NB4 (cell line): Measurements from ENCODE around the gene PSMD11.
A peak's percentile ranks its signal among the peaks of the same experiment; 100 is the strongest.

Experiments used
- DNase-seq: peaks from one replicate; pipeline ENCODE4 v3.0.0; 2010; ENCODE audit warnings: low read depth
- H3K4me3 ChIP-seq: one replicate; pipeline ENCODE4 v1.5.1; 2011; ENCODE audit warnings: mild to moderate bottlenecking, low read depth, low read length, moderate library complexity
- CTCF ChIP-seq: IDR thresholded peaks from one replicate; pipeline ENCODE4 v1.5.1; 2012; ENCODE audit warnings: low read depth, low read length
- MAX ChIP-seq: IDR thresholded peaks from 2 replicates; pipeline ENCODE4 v1.6.1; 2011; ENCODE audit warnings: low read depth, low read length
- MYC ChIP-seq: IDR thresholded peaks from 2 replicates; pipeline ENCODE4 v1.6.1; 2011; ENCODE audit warnings: low read depth, low read length
- POLR2A ChIP-seq: IDR thresholded peaks from 2 replicates; pipeline ENCODE4 v1.6.1; 2011; ENCODE audit warnings: mild to moderate bottlenecking; ENCODE audit not compliant: insufficient read length; ENCODE audit errors: extremely low read depth

PSMD11 gene

GRCh38 chr17:32458371-32458770 lies 14.1 kb downstream of the PSMD11 start:
- TF ChIP-seq CTCF (no peak), POLR2A (no peak), MAX (no peak), MYC (no peak)
- no peak overlapping the region for H3K4me3 ChIP-seq
- DNase-seq, result no peak

GRCh38 chr17:32460054-32460453 lies 15.7 kb downstream of the PSMD11 start:
- H3K4me3 ChIP-seq, result no peak overlapping the region
- TF ChIP-seq MAX (no peak), POLR2A (no peak), CTCF (no peak), MYC (no peak)
- DNase-seq, result no peak

GRCh38 chr17:32461498-32461852 lies 17.2 kb downstream of the PSMD11 start:
- DNase-seq, result no peak
- H3K4me3 ChIP-seq, result no peak overlapping the region
- TF ChIP-seq MAX, result no peak
- no peak for TF ChIP-seq POLR2A
- TF ChIP-seq MYC, result no peak
- no peak for TF ChIP-seq CTCF

- DNase-seq, result peak; percentile 75
- peak; percentile 79 for TF ChIP-seq CTCF
- TF ChIP-seq MAX, result no peak
- TF ChIP-seq MYC, result no peak
- no peak for TF ChIP-seq POLR2A
- no peak overlapping the region for H3K4me3 ChIP-seq
These were observed 17.7 kb downstream of the PSMD11 start for GRCh38 chr17:32461853-32462617.

GRCh38 chr17:32463304-32463703 lies 19.0 kb downstream of the PSMD11 start:
- DNase-seq, result no peak
- no peak for TF ChIP-seq MYC
- no peak for TF ChIP-seq POLR2A
- TF ChIP-seq MAX, result no peak
- no peak for TF ChIP-seq CTCF
- no peak overlapping the region for H3K4me3 ChIP-seq

GRCh38 chr17:32464374-32464773 lies 20.1 kb downstream of the PSMD11 start:
- no peak for DNase-seq
- TF ChIP-seq MYC (no peak), CTCF (no peak), MAX (no peak), POLR2A (no peak)
- no peak overlapping the region for H3K4me3 ChIP-seq
